Limb (tissue), 2 donors: ENCODE data around the gene CNNM4.

ENCODE experiments used
- DNase-seq, 2 donors: peaks; one replicate each; pipeline ENCODE4 v3.0.0-alpha.2; 2016; ENCODE audit errors: extremely low spot score in 2 of 2

Gene CNNM4

DNA sequence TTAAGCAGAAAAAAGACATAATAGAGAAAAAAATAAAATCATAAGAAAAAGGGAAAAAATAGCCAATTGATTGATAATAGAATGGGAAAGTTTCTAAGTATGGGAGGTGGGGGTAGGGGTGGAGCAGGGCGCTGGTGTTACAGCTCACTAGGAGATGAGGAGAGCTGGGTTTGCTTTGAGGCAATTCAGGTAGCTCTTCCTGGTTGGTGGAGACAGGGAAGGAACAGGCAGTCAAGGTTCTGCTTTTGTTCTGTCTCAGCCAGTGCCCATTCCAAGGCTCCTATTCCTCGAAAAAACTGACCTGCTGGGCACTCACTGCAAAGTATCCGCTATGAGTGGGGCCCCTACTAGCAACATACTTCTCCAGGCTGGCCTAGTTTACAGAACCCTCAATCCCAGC, 1.7 kb upstream of the CNNM4 start:
- no peak for DNase-seq

DNA sequence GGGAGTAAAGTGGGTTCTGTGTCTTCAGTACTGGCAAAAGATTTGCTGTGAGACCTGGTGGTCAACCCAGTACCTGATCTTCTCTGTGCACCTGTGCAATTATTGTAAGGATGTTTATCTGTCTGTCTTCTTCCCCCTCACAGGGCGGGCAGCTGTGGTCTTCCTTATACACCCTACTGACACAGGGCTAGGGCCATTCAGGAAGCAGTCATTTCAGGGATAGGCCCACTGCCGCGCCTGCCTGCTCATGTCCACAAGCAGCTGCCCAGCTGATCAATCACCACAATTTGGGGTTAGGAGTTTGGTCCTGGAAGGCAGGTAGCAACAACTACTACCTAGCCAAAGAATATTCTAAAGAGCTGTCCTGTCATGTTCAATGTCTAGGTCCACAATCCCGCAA, 1.2 kb upstream of the CNNM4 start:
- DNase-seq: no peak

DNA sequence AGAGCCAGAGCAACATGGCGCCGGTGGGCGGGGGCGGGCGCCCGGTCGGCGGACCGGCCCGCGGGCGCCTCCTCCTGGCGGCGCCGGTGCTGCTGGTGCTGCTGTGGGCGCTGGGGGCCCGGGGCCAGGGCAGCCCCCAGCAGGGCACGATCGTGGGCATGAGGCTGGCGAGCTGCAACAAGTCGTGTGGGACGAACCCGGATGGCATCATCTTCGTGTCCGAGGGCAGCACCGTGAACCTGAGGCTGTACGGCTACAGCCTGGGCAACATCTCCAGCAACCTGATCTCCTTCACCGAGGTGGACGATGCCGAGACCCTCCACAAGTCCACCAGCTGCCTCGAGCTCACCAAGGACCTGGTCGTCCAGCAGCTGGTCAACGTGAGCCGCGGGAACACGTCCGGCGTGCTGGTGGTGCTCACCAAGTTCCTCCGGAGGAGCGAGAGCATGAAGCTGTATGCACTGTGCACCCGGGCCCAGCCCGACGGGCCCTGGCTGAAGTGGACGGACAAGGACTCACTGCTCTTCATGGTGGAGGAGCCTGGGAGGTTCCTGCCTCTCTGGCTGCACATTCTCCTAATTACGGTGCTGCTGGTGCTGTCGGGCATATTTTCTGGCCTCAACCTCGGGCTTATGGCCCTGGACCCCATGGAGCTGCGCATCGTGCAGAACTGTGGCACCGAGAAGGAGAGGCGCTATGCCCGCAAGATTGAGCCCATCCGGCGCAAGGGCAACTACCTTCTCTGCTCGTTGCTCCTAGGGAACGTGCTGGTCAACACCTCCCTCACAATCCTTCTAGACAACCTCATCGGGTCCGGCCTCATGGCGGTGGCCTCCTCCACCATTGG, 507 bp downstream of the CNNM4 start:
- DNase-seq: no peak

DNA sequence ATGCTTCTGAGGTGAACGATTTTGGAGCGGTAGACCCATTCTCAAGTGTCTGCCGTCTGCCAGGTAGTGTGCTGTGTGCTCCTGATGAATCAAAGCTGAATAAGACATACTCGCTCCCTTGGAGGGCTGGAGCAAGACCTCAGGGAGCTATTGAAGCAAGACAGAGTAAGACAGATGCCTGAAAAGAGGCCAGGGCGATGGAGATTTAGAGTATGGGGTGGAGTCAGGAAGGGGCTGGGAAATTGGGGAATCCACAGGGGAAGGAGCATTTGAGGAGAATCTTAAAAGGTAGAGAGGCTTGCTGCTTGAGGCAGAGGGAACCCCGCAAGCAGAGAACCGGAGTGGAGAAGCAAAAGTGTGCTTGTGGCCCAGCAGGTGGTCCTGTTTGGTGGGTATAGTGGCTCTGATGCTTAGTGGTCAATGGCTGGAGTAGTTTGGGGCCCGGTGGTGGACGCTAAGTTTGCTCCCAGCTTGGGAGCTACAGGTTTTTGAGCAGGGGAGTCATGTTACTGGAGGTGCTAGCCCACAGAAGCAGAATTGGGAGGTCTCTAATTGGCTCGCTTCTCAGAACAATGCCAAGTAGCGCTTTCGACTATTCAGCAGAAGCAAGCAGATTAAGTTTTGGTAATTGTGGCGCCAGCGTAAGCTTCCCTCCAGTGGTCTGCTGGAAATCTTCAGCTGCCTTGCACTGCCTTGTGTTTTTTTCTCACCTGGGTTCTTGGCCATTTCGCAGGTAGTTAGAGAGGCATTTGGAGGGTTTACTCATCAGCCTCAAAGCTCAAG, 2.0 kb downstream of the CNNM4 start:
- no peak for DNase-seq

DNA sequence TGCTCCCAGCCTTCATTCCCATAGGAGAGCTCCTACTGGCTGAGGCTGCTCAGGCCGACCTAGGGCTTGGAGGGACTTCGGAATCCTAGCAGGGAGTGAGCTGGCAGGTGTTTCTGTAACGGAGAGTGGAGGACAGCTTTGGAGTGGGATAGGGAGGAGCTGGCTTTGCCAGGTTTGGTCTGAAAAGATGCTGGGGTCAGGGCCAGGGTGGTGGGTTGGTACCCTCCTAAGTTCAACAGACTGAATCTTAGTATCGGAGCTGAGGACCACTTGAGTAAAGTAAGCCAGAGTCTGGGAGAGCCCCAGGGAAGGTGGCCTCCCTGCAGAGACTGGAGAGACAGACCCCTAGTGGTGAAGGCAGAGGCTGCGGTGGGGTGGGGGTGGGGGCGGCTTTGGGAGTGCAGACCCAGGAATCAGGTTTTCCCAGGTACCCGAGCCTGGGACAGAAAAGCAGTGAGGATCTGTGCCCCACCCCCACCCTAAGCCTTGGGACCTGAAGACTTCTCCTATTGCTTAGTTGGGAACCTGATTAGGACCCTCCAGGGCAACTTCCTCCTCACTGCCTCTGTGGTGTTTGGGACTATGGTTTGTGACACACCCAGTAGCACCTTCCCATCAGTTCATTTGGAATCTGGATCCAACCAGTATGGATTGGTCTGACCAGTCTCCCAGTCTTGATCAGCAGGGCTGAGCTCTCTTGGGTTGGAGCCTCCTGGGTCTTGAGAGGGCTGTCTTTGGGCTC, 3.0 kb downstream of the CNNM4 start:
- peak in 1 of 2 donors; percentile 56 for DNase-seq

DNA sequence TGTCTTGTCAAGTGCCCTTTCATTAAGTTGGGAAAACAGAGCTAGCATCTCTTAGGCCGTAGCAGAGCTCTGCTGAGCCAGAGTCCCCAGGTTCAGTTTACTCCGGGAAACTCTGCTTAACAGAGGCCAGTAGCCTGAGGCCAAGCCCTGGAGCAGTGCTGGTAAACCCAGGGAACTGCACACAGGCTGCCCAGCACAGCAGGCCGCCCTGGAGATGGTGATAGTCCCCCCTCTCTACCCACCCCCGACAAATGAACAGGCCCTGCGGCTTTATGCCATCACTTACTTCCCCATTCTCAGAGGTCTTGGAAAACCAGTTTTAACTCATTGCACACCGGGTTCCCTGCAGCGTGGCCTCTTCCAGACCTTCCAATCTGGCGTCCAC, 3.5 kb downstream of the CNNM4 start:
- DNase-seq: peak in 1 of 2 donors; percentile 36

DNA sequence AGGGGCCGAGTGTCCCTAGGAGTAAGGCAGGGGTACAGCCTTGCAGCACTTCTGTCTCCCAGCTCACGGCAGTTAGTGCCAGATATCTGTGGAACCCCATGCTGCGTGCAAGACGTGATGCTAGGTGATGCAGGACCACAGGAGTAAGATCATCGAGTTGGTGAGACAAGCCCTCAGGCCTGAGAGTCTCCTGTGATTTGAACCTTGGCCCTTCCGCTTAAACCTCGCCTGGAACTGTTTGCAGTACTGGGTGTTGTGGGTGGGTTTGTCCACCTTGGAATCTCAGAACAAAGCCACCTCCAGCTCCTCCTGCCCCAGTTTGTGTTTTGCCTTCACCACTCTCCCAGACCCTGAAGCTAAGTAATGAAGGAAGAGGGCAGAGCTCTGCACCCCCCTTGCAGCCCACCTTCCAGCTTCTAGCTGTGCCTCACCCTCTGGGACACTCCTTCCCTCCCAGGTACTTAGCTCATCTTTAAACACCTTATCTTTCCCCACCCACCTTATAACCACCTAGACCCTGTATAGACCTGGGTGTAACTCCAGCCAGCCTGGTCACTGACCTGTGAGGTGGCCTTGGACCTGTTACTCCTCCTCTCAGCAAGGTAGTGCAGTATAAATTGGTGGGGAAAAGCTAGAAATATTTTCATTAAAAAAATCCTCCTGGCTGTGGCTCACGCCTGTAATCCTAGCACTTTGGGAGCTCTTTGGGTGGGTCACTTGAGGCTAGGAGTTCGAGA, 6.6 kb downstream of the CNNM4 start:
- no peak for DNase-seq

DNA sequence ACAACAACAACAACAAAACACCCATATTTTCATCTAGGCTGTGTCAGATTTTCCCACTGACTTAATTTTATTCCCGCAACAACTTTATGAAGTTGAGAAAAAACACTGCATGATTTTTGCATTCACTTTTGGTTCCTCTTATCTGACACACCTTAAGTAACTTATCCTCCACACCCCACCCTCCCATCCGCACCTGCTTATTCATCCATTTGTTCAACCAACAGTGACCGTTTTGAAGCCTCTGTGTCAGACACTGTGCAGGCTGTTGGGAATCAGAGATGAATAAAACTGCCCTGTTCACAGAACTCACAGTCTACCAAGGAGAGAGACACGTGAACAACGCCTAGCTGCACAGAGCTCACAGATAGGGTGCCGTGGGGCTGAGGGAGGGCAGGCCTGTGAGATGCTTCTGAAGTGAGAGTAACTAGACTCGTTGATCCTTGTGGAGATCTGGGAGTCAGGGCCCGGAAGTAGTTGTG, 7.4 kb downstream of the CNNM4 start:
- no peak for DNase-seq

DNA sequence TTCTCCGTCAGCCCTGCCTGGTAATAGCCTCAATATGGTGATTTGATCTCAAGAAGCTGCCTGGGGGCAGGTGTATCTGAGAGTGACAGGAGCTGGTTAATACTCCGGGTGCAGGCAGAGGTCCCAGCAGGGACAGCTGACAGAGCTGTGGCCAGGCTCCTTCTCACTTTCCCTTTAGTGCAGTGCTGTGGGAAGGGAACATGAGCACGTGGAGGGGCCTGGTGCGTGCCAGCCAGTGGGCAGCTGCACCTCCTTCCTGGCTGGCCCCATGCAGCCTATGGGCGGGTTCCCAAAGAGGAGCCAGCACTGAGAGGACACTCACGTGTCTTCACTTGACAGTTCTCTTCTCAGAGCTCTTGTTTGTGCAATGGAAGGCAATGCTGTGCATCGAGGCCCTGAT, 9.1 kb downstream of the CNNM4 start:
- no peak for DNase-seq

DNA sequence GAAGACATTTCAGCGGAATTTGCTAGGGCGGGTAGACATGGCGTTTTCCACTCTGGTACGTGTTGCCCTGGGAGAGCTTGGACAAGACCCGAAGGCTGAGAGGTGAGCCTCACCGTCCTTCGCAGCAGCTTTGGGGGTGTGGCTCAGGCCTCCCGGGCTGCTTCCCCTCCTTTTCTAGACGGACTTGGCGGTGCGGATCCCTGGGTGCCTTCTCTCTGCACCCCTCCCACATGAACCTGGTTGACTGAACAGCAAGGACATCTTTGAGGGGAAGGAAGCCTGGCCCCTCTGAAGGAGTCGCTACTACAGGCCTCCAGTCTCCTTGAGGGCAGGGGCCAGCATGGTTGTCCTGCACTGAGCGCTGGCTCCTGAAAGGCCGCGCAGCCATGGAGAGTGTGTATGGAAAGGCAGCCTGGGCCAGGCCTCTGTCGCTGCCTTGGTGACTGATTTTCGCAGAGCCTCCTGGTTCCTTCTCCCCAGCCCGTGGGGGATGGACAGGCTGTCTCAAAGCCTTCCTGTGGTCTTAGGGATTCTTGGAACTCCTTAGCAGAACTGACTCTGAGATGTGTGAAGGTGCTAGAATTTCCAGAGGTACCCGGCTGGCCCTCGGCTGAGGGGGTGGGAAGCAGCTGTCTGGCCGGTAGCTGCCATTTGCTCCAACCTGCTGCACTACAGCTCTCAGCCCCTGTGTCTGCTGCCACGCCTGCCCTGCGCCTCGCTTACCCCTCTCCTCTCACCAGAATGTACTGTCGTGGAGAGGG, 9.9 kb downstream of the CNNM4 start:
- no peak for DNase-seq

DNA sequence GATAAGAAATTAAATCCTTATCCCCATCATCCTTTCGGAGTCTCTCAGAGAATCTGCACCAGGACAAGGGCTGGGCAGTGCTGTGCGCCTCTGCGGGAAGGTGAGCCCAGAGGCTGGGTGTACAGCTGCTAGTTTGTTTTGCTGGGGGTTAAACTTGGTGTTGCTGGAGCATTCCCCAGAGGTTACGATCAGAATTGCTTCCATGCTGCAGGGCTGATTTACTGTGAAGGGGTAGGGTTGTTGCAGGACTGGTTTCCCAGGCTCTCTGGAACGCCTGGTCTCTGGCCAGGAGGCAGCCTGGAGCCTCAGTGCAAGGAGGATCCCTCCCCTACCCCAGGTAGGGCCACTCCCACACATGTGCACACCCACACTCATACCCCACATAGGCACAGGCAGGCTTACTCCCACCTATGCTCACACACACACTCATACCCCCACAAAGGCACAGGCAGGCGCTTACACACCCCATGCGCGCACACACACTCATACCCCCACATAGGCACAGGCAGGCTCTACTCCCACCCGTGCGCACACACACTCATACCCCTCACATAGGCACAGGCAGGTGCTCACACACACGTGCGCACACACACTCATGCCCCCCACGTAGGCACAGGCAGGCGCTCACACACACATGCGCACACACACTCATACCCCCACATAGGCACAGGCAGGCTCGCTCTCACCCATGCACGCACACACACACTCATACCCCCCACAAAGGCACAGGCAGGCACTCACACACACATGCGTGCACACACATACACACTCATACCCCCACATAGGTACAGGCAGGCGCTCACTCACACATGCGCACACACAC, 11.3 kb downstream of the CNNM4 start:
- no peak for DNase-seq

DNA sequence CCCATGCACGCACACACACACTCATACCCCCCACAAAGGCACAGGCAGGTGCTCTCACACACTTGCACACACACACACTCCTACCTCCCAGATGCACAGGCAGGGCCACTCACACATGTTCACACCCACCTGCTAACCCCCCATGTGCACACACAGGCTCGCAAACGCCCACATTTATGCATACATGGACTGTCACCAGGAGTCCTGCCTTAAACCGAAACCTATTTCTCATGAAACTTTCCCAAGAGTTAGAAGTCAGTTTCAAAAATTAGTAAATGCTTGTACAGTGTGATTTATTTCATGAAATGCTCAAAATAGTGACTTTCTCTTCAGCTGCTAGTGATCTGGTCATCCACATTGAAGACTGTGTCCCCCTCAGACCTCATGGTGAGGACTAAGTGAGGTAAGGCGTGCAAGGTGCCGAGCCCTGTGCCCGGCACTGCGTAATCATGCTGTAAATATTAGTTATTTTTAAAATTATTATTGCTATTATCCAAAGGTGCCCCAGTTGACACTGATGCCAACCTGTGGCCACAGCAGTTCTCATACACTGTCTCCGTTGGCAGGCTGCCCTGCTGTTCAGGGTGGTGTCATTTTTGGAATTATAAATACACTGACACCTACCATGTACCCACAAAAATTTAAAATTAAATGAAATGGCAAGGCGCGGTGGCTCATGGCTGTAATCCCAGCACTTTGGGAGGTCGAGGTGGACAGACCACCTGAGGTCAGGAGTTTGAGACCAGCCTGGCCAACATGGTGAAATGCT, 12.4 kb downstream of the CNNM4 start:
- DNase-seq: no peak

DNA sequence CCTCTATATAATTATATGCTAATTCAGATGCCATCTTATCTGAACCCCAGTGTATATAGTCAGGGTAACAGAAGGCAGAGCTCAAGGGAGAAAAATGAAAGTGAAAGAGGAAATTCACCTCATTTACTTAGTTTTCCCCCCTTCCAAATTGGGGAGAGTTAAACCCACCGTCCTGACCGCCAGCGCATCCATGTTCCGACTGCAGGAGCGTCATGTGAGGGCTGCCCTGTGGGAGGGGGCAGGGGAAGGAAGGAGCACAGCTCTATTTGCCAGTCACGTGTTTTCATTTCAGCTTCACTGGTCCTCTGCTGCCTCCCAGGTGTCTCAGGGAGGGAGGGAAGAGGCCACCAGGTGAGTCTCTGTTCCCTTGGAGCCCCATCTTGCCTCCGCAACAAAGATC, 13.2 kb downstream of the CNNM4 start:
- no peak for DNase-seq

DNA sequence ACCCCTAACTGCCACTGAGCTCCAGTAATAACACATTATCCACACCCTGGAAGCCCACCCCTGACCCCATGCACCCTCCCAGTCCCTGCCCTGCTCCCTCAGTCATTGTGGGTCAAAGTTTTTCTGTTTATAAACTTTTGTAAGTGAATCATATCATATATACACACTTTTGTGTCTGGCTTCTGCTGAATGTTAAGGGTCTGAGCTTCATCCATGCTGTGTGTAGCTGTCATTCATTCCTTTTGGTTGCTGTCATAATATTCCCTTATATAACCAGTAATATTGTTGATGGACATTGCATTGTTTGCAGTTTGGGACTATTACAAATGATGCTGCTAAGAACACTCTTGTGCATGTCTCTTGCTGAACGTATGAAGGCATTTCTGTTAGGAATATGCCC, 14.5 kb downstream of the CNNM4 start:
- no peak for DNase-seq

DNA sequence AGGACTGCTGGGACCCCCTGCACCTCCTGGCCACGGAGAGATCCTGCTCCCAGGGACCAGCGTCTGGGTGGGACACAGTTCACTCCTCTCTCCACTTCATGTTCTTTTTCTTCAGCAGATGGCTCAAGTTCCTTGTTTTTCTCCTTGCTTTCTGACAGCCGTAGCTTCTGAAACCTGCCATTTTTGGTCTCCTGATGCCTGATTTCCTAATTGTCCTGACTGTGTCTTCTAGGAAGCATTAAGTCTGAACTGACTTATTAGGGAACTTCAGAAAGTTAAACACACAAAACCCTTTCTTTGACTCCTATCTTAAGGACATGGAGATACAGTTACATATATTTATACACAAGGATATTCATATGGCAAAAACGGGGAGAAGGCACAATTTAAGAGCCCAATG, 22.7 kb downstream of the CNNM4 start:
- DNase-seq: no peak

DNA sequence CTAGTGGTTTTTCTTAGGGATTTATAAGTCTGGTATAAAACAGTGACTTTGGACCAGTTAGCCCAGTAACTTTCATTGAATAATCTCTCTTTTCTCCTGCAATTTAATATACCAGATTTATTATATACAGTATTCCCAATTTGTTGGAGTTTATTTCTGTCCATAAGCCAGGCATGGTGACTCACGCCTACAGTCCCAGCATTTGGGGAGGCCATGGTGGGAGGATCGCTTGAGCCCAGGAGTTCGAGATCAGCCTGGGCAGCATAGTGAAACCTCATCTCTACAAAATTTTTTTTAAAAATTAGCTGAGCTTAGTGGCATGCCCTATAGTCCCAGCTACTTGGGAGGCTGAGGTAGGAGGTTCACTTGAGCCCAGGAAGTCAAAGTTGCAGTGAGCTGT, 26.7 kb downstream of the CNNM4 start:
- DNase-seq: no peak

DNA sequence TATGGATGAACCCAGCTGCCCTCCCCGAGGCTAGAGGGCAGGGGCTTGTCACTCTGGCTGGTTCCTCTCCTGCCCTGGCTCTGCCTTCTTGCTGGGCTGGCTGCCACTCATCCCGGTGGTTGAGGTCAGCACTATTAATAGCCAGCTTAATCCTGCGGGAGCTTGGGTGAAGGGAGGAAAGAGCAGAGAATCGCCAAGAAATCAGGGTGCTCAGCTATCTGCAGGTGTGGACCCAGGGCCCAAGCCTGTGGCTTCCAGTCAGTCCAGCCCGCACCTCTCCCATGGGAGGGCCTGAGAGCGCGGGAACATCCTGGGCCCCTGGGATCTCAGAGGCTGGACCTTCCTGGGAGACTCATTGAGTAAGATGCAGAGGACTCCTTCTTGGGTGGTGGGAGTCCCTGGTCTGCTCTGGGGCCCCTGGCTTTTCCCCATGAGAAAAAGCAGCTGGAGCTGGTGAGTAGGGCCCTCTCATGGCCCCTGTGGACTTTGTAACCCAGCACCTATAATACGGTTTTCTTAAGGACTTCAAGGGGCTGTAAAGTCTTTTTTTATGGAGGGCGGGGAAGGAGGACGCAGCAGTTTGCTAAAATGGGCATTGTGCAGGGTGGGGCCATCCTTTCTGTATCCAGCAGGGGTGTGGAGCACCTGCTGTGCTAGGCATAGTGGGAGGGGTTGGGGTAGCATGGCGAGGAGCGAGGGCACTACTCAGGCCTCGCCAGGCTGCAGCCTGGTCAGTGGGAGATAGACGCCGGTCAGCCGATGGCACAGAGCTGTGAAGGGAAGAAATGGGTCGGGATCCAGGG, 27.9 kb downstream of the CNNM4 start:
- DNase-seq: no peak

DNA sequence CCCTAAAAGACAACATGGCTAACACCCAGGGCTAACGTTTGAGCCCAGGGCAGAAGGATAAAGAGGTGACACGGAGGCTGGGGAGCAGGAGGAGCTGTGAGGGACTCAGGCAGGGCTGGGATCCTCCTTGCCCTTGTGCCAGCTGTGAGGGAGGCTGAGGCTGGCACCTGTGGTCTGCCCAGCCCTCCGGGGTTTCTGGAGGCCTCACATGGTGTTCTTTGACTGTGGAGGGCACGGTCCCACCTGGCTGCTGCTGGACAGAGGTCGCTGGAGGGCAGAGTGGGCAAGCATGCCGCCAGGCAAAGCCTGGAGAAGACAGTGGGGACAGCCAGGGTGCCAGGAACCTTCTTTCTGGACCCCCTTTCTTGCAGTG, 28.5 kb downstream of the CNNM4 start:
- no peak for DNase-seq
